ENCODE results near the gene ZC3H6. TPM values are rescaled to one million over a fixed set of nuclear protein-coding genes. Genes with fewer than 3 reads are reported as not detected.
"Not testable (repeated sequence)": the region's sequence is repeated elsewhere in the genome, so short reads cannot be mapped to it uniquely, and the experiment has no call there.

The ZC3H6 gene
- total RNA-seq, 1 donor: 4.8 TPM

DNA sequence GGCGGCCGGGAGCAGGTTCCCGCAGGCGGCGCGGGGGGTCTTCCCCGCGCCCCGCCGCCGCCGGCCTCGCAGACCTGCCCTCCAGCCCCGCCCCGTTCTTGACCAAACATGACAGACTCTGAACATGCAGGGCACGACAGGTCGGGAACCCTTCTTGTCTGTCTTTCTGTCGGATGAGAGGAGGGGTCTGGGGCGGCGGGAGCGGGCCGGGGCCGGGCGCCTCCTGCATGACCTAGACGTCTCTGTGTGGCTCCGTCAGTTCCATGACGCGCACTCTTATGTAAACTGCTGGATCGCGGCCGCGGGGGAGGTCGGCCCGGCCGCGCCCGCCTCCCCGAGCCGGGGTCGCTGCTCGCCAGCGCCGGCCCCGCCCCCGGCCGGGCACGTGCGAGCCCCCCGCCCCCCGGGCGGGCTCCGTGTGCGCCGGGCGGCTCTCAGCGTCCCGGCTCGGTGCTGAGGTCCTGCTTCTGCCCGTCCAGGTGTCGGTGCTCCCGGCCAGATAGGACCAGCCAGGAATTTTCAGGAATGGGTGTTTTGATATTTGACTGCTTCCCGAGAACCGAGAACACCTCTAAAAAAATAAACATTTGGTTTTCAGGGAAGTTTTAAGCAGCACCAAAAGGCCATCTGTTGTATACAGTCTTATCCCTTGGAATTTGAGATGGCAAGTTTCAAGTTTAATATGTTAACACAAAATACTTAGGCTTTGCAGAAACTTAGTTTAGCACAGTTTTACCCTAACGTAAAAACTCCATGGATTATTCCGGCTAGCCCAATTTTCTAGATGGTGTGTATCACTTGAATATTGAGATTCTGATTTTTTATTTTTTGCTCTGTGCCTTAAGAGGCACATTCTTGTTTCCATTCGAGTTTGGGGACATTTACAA, 733 bp downstream of the ZC3H6 start:
- DNase-seq (ENCODE audit: low read depth in 2 of 3, low spot score in 2 of 3): peak; percentile 55 to 92 (median 85)

DNA sequence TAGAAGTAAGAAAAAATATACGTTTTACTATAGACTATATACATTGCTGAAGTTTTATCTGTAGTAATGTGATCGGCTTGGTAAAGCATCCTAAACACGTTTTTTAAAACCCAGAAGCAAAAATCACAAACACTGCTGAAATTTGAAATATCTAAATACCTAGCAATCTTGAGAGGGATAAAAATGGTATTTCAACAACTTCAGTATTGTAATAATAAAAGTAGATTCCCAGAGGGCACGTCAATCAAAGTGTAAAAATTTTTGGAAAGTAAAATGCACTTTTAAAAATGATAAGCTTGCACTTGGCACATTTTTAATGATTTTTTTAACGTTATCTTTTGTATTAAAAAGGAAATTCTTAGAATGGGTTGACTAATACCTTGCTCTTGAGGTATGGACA, 1.6 kb downstream of the ZC3H6 start:
- no peak for DNase-seq (ENCODE audit: low read depth in 2 of 3, low spot score in 2 of 3)

DNA sequence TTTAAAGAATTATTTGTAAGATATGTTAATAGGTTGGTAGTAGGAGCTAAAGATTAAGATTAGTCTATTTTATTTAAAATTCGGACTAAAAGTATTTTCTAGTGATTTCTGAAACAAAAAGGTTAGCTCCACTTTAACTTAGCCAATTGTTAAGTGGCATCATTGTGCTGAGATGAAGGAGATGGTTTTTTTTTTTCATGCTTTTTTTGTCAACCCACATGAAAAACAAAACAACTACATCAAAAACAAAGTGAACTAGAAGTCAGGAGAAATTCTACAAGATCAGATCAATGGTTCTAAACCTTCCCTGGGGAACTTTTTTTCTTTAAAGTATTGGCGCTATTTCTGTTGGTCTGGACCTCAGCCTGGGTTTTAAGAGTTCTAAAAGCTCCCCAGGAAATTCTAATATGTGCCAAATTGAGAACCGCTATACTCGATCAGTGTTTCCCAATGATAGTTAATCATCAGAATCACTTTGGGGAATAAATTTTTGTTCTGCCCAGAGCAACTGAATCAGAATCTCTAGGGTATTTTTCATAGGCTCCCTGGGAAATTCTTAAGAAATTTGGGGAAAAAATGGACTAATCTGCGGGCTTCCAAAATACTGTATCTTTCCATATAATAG, 2.3 kb downstream of the ZC3H6 start:
- no peak for DNase-seq (ENCODE audit: low read depth in 2 of 3, low spot score in 2 of 3)

DNA sequence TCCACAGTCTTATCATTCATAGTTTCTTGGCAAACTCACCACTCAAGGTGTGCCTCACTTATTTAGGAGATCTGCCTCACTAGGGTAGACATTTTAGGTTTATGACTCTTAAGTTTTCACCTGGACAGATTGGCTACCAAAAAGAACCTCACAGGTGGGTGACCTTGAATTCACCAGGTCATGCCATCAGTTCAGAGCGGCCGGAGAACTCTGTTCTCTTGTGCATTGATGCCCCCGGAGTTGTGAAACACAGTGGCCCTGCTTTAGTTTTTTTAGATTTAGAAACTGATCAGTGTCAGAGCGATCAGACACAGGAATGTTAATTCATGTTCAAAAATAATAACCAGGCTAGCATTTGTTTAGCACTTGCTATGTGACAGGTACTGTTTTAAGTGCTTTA, 6.7 kb downstream of the ZC3H6 start:
- DNase-seq (ENCODE audit: low read depth in 2 of 3, low spot score in 2 of 3): not testable (repeated sequence)

DNA sequence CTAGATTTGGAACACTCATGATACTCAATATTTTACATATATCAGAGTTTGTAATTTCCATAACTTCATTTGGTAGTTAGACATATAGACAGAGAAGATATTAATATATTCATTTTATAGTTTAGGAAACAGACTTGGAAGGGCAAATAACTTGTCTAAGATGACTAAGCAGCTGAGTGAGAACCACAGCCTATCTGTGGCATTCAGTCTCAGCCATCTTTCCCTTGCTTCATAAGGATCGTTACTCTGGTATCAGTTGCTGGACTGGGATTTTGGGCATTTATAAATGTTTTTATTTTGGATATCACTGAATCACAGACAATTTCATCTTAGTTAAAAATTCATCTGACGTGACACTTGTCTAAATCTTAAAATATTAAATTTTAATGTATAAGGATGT, 8.1 kb downstream of the ZC3H6 start:
- DNase-seq (ENCODE audit: low read depth in 2 of 3, low spot score in 2 of 3): not testable (repeated sequence)

DNA sequence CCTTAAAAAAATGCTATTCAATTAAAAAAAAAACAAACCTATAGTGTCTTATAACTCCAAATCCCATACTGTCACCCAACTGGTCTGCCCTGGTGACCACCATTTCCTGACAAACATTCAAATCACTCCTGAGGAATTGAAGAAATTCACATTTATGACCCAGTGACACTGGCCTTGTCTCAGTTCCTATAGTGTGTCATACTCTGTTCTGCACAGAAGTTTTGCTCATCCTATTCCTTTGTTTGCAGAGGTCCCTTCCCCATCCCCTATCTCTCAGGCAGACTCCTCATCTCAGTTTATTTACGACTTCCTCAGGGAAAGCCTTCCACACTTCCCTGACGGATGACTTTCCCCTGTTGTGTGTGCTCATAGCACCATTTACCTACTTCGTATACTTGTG, 14.7 kb downstream of the ZC3H6 start:
- no peak for DNase-seq (ENCODE audit: low read depth in 2 of 3, low spot score in 2 of 3)

DNA sequence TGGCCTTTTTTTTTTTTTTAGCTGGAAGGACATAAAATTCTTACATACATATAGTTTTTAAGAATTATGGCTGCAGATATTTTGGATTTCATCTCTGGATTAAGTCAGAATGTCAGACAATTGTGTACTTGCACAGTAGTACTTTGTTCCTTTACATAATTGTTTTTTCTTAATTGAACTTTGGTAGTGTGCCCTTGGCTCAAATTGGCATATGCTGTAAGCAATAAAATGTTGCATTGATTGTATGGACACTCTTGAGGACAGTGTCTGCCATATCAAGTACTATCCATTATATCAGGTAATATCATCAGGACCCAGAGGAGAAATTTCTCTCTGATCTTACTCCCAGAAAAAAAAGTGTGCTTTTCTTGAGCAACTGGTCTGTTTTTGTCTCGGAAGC, 15.3 kb downstream of the ZC3H6 start:
- no peak for DNase-seq (ENCODE audit: low read depth in 2 of 3, low spot score in 2 of 3)

DNA sequence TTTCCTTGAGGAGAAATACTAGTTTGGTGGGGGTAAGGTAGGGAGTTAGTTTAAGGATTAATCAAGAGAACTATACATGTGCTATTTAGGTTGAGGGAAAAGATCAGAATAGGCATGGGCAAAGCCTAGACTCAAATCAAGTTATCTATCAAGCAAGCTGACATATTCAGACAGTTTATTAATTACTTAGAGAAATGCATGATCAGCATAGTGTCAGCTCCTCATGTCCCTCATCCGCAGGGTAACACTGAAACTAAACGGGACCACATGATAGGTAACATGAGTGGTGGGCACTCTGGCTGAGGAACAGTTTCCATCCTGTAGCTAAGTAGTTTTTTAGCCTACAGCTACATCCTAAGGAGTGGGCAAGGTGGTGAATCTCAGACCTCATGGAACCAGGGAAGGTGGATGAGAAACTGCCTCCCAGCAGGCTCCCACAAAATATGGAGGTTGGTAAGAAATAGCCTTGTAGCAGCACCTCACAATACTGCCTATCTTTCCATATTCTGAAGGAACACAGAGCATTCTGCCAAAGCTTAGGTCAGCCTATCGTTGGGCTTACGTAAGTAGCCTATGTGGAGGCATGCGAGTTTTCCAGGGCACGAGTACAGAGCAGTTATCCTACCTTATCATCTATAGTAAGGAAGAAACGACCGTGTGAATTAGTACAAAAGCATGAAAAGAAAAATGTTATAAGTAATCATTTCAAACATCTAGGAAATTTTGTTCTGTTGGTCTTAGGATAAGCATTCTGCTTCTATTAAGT, 18.4 kb downstream of the ZC3H6 start:
- no peak for DNase-seq (ENCODE audit: low read depth in 2 of 3, low spot score in 2 of 3)

DNA sequence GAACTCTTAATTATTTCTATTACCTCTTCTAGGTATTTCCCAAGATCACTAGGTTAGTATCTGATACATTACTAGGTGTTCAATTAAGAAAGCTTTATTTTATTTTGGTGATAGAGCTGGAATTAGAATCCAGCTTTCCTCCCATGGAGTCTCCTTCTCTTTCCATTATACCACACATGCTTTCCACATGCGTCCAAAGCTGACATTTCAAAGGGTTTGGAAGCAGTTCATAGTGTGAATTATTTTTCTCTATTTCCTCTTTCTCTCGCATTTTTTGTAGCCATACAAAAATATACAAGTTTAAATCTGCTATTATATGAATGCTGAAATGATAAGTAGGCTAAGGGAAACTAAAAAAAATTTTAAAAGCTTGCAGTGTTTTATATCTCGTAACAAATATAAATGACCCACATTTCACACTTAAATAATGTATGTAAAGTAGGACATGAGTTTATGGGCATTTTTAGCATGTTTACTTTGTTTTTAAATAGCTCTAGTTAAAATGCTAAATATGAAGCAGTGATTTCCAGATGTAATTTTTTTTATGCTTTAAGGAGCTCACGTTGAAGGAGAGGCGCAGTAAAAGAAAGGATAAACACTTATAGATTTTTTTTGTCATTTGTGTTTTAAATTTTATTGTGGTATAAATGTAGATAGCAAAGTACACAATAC, 20.1 kb downstream of the ZC3H6 start:
- DNase-seq (ENCODE audit: low read depth in 2 of 3, low spot score in 2 of 3): no peak

DNA sequence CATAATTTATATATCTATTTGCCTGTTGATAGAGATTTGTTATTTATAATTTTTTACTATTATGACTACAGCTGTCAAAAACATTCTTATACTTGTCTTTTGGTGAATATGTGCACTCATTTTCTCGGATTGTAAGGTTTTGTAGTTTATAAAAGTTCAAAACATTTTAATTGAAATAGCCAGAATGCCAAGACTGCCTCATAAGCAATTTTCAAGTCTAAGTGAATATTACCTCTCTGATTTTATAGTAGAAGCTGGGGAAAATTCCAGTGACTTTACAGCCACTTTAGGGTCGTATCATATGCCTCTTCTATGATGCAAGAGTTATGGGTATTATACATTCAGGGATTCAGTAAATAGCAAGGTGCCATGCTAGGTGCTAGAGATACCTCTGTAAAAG, 21.0 kb downstream of the ZC3H6 start:
- no peak for DNase-seq (ENCODE audit: low read depth in 2 of 3, low spot score in 2 of 3)

DNA sequence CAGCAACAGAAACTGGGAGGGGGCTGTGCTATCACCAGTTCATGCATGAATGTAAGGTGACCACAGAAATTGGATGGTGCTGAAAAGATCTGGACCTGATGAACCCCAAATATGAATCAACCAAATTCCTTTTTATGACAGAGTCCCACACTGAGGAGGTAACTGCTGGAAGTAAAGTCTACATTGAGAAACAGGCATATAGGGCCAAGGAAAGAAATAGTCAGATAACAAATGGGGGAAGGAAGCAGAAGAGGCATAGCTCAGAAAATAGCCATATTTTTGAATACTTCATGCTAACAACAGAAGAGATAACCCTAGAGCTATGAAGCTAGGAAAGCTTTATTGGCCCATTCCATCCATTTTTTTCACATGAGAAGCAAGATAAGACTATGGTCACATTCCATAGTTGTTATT, 25.8 kb downstream of the ZC3H6 start:
- no peak for DNase-seq (ENCODE audit: low read depth in 2 of 3, low spot score in 2 of 3)

DNA sequence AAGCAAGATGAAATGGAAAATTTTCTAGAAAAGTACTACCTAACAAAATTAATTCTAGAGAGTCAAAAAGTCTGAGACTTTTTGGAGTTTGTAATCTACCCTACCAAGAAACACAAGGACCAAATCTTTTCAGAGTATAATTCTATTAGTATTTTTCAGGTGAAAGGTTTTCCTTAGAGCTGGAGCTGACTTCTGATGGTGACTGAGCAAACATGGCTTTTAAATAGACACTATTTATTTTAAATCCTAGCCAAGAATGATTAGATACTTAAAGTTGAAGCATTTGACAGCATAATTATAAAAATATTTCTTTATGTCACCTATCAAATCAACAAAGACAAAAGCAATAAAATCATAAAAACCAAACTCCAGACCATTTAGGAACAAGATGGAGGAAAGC, 26.6 kb downstream of the ZC3H6 start:
- no peak for DNase-seq (ENCODE audit: low read depth in 2 of 3, low spot score in 2 of 3)

DNA sequence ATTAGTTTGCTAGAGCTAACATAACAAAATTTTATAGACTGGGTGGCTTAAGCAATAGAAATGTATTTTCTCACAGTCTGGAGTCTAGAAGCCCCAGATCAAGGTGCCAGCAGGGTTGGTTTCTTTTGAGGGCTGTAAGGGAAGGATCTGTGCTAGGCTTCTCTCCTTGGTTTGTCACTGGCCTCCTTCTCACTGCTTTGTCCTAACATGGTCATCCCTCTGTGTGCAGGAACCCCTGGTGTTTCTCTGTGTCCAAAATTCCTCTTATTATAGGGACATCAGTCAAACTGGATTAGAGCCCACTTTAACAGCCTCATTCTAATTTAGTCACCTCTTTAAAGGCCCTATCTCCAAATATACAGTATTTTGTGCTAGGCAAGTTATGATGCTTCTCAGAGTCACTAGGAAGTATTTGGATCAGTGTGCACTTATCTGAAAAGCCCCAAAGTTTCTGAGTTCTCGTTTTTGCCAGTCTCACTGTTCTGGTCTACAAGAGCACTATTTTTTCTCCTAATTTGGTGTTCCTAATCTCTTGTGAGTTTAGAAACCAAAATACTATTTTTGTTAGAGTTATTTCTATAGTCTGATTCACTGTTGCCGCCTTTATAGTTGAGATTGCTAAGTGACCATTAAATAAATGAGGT, 29.0 kb downstream of the ZC3H6 start:
- no peak for DNase-seq (ENCODE audit: low read depth in 2 of 3, low spot score in 2 of 3)

DNA sequence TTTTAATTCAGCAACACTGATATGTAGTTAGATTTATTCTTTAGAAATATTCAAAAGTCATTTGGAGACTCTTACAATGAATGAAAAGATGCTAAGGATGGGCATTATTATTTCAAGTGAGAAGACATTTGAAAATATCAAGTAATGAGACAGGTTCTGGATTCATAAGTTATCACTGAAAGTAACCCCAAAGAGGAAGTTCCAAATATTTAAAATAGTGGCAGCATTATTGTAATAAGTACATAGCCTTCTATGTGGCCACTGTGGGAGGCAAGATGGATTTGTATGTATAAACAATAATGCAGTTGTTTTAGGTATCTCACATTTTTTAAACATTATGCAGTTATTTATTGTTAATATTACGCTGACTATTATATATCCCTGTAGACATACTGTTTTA, 29.7 kb downstream of the ZC3H6 start:
- no peak for DNase-seq (ENCODE audit: low read depth in 2 of 3, low spot score in 2 of 3)

DNA sequence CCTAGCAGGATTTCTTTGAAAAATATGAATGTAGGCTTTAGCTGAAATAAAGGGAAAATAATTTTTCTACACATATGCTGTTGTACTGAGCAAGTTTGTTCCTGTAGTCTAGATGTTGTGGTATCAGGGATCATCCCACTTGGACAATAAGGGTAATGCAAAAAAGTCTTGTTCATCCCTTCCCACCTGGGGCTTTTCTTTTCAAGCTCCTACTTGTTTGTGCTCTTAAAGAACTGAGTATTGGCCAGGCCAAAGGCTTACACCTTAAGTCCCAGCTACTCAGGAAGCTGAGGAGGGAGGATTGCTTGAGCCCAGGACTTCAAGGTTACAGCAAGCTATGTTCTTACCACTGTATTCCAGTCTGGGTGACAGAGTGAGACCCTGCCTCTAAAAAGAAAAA, 35.5 kb downstream of the ZC3H6 start:
- DNase-seq (ENCODE audit: low read depth in 2 of 3, low spot score in 2 of 3): no peak

DNA sequence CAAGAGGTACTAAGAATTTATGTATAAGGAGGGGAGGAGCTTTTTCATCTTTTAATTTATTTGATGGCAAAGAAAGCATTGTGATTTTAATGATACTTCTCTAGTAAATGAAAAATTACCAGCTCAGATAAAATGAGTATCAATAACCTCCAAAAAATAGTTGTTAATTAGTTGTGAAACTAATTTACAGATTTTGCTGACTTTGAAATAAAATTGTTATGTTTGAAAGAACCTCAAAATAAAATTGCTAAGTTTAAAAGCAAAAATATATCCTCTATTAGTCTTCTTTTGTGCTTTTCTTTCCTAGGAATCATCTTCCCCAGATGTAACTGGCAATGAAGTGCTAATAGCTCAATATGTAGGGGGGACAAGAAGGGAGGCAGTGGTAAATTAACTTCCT, 36.5 kb downstream of the ZC3H6 start:
- no peak for DNase-seq (ENCODE audit: low read depth in 2 of 3, low spot score in 2 of 3)

DNA sequence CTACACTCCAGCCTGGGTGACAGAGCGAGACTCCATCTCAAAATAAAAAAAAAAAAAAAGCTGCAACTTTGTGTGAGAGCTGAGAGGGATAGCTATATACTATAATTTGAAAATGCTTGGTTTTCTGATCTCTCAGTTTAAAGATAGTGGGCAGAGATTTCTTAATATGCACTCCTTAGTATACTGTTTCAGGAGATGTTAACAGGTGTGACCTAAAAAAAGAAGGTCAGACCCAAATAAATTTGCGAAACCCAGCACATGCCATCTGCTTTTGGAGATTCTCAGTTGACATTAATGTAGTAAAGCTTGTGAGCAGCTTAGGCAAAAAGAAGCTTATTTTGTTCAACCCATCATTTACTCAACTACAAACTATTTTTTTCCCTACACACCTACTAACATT, 37.4 kb downstream of the ZC3H6 start:
- no peak for DNase-seq (ENCODE audit: low read depth in 2 of 3, low spot score in 2 of 3)

DNA sequence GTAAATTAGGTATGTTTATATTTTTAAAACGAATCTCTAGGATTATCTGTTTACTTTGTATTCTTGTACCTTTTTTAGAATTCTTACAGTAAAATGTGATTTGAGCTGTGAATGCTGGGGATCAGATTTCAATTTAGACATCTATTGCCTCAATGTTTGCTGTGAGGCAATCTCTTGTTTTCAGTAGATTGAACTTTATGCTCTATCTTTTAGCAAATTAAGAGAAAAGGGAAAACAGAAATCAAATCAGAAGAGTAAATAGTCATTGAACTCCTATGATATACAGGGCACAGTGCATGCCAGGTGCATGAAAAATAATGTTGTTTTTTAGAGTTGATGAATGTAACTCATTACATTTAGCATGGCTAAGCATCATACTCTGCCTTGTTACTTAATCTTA, 39.5 kb downstream of the ZC3H6 start:
- no peak for DNase-seq (ENCODE audit: low read depth in 2 of 3, low spot score in 2 of 3)

DNA sequence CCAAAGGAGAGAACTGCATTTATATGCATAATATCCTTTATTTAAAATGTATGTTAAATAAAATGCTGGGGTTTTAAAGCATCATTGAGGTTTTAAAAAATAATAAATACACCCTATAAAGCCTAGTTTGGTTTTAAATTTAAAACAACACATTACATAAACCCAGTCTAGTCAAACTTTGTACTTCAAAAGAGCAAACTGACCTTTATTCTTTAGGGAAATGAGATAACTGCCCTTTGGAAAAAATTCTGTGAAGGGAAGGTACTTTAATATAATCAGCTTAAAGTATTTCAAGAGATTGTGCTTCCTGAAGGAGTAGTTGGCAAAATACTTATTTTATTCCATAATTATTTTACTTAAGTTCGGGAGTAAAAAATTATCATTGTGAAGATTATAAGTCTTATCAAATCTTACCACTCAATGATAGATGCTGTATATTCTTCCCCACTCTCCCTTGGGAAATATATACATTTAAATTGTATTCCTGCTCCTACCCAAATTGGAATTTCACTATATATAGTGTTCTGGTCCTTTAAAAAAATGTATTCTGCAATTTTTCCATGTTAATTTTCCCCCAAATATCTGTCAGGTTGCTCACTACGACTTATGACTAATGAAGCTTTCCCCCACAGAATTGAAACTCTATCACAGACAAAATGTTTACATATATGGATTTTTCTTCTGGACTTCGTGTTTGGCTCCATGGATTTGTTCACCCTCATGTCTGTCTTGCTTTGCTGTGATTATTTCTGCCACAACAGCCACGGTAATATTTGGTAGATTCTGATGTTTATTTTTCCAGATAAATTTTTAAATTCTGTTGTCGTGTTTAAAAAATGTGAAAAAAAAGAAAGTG, 42.1 kb downstream of the ZC3H6 start:
- no peak for DNase-seq (ENCODE audit: low read depth in 2 of 3, low spot score in 2 of 3)

DNA sequence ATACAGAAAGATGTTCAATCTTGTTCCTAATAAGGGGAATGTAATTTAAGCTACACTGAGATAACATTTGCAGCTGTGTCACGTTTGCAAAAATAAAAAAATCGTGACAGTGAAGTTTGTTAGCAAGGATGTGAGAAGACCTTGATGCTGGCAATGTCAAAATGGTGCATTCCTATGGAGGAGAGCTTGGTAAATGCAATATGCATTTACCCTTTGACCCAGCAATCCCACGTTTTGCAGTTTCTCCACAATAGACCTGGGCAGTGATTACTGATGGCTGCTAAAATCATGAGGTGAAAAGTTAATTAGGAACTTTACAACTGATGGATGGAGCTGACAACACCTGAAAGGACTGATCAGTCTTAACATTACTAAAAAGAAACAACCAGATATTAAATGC, 43.1 kb downstream of the ZC3H6 start:
- DNase-seq (ENCODE audit: low read depth in 2 of 3, low spot score in 2 of 3): no peak

Measured in hematopoietic multipotent progenitor cell (in vitro differentiated cells).